T-helper 1 cell treated with Interleukin-12 subunit alpha and Interleukin-12 subunit beta and Interleukin-4 antibody, amounts not matched to agents 30 ng/mL and 1 ng/mL, for 36 hours (primary cell): ENCODE measurements around the gene PLIN4. TPM values are rescaled to one million over a fixed set of nuclear protein-coding genes. Genes with fewer than 3 reads are reported as not detected.

Source experiments
- intact Hi-C: fragments of 100-400 bp; cut with micrococcal nuclease; formaldehyde crosslinking; loops from one replicate; pipeline ENCODE4 v1.15.1; 2024
- total RNA-seq: library from RNA; stranded (reverse); gene quantifications from 2 replicates; pipeline ENCODE4 v1.2.3, GENCODE V29; 2022

Gene PLIN4
- total RNA-seq, 1 donor from 2014 or later, result not detected

DNA sequence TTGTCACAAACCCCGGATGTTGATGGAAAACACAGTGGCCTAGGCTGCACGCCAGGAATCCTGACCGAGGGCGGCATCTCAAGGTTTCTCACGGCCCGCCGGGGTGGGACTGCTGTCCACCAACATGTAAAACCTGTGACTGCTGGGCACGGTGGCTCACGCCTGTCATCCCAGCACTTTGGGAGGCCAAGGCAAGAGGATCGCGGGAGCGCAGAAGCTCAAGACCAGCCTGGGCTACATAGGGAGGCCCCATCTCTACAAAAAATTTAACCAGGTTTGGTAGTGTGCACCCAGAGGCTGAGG lies 11.2 kb downstream of the PLIN4 start:
- intact Hi-C loops, result no loop called here

GRCh38 chr19:4506449-4507149 lies 11.7 kb downstream of the PLIN4 start:
- intact Hi-C loops, result no loop called here

GRCh38 chr19:4505570-4506448 lies 12.5 kb downstream of the PLIN4 start:
- intact Hi-C loops, result no loop called here

DNA sequence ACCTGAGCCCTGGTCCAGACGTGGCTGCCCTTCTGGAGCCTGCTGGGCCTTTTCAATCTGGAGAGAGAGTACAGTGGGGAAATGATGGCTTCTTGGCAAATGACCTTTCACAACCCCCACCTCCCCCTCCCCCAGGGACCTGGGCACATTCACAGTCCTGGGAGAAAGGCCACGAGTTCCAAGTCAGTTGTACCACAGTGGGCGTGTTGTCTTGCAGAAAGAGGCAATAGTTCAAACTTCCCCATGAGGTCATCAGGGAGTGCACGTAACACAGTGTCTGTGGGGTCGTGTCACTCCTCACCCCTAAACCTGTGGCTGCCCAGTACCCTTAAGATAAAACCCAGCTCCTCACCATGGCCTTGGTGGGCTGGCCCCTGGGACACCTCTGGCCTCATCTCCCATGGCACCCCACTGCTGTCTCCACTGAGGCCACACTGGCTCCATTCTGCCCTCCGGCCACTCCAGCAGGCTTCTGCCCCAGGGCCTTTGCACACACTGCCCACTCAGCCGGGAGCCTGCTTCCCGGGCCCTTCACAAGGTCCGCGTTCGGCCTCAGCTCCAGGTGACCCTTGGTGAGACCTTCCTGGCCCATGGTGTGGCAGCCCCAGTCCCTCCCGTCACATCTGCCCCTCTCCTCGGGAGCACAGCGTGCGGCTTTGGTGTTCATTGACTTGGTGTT lies 13.3 kb downstream of the PLIN4 start:
- intact Hi-C loops, result no loop called here

GRCh38 chr19:4504297-4504701 lies 14.0 kb downstream of the PLIN4 start:
- intact Hi-C loops, result no loop called here

- intact Hi-C loops, result no loop called here
Measured at GRCh38 chr19:4503825-4504170, 14.5 kb downstream of the PLIN4 start.

DNA sequence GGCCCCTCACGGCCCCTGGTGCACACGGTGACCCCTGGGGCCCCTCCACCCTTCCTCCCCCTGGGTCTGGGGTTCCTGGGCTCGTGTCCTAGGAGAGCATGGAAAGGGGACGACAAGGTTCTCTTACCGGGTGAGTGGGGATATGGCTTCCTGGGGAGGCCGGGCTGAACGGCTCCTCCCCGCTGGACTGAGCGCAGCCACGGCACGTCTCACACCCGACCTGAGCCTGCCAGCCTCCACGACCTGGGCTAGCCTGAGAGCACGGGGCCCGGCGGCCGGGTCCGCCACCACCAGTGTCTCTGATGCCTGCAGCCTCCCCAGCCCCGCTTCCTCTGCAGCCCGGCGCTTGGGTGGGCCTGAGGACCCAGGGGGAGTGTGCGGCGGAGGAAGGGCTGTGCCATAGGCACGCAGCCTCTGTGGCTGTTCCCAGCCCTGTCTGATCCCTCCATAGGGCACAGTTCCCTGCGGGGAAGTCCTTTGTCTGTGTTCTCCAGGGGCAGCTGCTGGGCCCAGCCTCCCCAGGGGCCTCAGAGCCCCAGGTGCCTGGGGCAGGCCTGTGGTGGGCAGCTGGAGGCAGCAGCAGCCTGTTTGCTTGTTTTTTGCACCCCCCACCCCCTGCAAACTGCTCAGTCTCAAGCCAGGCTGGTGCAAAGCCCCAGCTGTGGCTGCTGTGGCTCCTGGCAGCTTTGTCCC lies 15.0 kb downstream of the PLIN4 start:
- intact Hi-C loops, result no loop called here

DNA sequence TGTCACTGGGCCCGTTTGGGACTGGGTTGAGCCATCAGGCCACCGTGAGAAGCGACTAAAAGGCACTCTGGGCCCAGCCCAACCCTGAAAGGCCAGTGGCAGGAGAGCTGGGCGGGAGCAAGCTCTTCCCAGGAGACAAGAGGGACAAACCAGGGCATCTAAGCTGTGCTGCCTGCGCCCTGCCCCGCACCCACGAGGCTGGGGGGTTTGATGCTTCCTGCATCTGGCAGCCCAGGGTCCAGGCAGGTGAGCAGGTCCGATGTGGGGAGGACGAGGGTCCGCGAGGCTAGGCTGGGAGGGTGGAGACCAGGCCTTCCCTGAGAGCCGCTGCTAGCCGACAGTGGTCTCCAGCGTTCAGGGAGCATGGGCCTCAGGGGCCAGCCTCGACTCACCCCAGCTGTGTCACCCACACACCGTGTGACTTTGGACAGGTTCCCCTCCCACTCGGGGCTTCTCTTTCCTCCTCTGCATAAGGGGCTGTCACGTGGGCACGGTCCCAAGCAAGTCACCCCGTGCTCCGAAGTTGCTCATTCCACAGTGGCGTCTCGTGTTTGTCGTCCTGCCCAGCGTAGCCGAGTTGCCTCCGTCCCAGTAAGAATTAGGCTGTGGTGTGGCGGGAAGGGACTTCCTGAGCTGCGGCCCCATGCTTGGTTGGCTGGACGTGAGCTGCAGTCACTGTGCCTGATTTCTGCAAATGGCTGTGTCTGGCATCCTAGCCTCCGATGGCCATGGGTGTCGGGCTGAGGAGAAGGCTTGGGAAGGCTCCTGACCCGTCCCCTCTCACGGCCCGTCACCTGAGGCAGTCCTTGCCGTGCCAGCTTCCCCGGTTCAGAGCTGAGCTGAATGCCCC lies 15.8 kb downstream of the PLIN4 start:
- intact Hi-C loops, result no loop called here

GRCh38 chr19:4501691-4502090 lies 16.6 kb downstream of the PLIN4 start:
- intact Hi-C loops, result no loop called here

DNA sequence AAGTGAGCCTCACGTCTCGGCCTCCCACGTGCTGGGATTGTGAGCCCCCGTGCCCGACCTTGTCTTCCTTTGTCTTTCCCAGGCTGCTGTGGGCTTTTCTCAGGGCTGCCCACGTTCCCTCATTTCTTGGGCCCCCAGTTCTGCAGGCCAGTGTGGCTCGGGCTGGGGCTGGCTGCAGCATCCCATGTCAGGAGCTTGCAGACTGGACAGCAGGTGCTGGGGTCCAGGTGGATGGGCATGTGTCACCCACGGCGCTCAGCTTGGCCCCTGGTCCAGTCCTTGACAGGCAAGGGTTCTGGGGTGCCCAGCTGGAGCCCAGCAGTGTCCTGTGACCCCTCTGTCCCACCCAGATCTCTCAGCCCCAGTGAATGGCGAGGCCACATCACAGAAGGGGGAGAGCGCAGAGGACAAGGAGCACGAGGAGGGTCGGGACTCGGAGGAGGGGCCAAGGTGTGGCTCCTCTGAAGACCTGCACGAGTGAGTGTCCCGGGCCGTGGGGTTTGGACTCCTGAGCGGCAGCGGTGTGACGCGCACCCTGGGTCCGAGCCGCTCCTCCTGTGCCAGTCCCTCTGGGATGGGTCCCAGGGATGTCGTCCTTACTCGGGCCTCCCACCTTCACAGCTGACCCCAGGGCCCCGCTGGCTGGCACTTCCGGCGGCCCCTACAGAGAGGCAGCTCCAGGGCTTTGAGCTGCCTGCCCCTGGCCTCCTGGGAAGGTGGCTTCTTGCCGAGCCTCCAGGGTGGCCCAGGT lies 17.3 kb downstream of the PLIN4 start:
- intact Hi-C loops, result no loop called here

GRCh38 chr19:4499855-4500254 lies 18.4 kb downstream of the PLIN4 start:
- intact Hi-C loops, result no loop called here

DNA sequence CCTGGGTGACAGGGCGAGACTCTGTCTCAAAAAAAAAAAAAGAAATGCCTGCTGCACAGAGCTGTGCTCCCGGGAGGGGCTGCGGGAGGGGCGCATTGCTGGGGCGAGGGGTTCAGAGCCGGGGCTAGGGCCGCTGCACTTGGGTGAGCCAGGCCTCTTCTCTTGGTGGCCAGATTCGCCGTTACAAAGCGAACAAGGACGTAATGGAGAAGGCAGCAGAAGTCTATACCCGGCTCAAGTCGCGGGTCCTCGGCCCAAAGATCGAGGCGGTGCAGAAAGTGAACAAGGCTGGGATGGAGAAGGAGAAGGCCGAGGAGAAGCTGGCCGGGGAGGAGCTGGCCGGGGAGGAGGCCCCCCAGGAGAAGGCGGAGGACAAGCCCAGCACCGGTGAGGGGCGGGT lies 19.0 kb downstream of the PLIN4 start:
- intact Hi-C loops, result no loop called here

GRCh38 chr19:4498694-4499093 lies 19.6 kb downstream of the PLIN4 start:
- intact Hi-C loops, result no loop called here

DNA sequence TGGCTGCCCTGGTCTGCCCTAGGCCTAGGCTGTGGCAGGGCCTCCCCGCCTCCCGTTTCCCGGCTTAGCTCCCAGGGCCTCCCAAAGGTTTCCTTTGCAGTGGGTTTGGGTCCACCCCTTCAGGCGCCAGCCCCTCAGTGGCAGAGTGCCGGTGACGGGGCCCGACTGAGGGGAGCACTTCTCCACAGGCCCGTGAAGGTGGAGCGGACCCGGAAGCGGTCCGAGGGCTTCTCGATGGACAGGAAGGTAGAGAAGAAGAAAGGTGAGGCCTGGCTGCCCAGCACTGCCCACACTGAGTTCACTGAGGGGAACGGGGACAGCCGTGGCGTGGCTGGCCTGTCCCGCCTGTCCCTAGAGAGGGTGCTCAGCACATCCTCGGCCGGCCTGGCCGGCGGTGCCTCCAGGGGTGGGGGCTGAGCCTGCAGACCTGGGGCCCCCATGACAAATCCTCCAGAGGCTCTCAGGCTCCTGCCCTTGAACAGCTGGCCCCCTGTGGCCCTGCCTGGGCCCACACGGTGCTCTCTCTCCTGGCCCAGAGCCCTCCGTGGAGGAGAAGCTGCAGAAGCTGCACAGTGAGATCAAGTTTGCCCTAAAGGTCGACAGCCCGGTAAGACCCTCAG lies 20.4 kb downstream of the PLIN4 start:
- intact Hi-C loops, result no loop called here

- intact Hi-C loops, result no loop called here
Measured at GRCh38 chr19:4496304-4496703, 22.0 kb downstream of the PLIN4 start.

- intact Hi-C loops, result no loop called here
Measured at GRCh38 chr19:4495471-4495870, 22.8 kb downstream of the PLIN4 start.

- intact Hi-C loops, result no loop called here
Measured at GRCh38 chr19:4494691-4495064, 23.6 kb downstream of the PLIN4 start.

DNA sequence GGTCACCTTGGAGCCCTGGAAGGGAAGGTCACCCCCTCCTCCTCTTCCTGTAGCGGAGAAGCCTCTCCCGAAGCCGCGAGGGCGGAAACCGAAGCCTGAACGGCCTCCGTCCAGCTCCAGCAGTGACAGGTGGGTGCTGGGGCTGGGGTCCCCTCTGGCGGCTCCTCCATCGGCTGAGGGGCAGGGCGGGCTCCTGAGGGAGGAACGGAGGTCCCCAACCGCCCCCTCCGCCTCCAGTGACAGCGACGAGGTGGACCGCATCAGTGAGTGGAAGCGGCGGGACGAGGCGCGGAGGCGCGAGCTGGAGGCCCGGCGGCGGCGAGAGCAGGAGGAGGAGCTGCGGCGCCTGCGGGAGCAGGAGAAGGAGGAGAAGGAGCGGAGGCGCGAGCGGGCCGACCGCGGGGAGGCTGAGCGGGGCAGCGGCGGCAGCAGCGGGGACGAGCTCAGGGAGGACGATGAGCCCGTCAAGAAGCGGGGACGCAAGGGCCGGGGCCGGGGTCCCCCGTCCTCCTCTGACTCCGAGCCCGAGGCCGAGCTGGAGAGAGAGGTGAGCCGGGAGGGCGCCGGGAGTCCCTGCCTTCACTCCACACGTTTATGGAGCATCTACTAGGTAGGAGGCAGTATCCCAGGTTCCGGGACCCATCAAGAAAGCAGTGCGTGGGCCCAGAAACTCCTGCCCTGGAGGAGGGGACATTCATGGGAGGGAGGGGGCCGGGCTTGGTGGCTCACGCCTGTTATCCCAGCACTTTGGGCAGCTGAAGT lies 24.2 kb downstream of the PLIN4 start:
- intact Hi-C loops, result no loop called here
